ENCODE results near the gene ADRM1.

ADRM1 gene

DNA sequence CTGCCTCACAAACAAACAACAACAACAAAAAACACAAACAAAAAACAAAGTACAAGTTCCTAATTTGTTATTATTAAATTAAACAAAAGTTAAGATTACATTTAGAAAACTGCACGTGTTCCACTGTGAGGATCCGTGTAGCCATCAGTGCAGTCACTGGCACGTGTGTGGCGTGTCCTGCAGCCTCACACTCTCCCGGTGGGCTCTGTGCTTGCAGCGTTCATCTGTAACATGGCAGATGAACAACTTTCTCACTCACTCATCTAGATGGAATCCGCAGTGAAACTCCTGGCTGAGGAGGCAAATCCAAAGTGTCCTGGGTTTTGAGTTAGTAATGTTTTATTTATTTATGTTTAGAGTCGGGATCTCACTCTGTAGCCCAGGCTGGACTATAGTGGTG lies 12.9 kb upstream of the ADRM1 start:
- no peak overlapping the region for H3K4me3 ChIP-seq (ENCODE audit: low read length)
- no peak overlapping the region for H3K9ac ChIP-seq (ENCODE audit: low read length)
- no peaks in the 10 kb centered on the region for H3K27me3 ChIP-seq (replicated peaks; ENCODE audit: control insufficient read depth, insufficient read depth, low read length)
- peaks cover 66% of the 10 kb centered on the region for H3K36me3 ChIP-seq (ENCODE audit: control insufficient read depth, insufficient read depth, low read length, severe bottlenecking)
- no peaks in the 10 kb centered on the region for H3K4me1 ChIP-seq (ENCODE audit: control insufficient read depth, insufficient read depth, low read length)
- no peaks in the 10 kb centered on the region for H3K9me3 ChIP-seq (ENCODE audit: control insufficient read depth, low read length)
- DNase-seq (ENCODE audit: low read depth), result no peak

DNA sequence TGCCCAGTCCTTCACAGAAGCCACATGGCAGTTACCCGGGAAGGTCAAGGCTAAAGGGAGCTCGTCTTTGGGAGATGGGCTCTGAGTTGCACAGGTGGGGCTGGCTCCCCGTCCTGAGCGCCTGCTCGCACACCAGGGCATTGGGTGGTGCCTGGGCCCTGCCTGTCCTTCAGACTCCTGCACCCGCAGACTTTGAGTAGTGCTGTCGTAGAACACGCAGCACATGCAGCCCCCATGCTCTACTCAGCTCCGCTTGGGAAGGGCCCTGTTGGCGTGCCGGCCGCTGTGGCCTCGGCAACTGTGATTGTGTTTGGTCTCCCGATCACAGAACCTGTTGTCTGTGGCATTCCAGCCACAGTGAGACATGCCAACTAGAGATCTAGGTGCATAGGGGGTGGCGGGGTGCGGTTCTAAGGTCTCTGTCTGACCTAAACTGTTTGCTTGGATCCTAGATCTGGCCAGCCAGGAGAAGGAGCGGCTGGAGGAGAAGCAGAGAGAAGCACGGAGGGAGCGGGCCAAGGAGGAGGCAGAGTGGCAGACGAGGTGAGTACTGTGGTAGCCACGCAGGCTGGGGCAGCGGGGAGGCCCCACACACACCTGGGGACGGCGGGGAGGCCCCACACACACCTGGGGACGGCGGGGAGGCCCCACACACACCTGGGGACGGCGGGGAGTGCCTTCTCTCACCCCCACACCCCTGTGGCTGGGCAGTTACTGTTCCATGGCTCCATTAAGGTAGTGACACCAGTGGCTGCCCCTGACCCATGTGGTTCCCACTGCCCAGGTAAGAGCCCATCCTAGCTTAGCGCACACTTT lies 11.3 kb upstream of the ADRM1 start:
- no peak for DNase-seq (ENCODE audit: low read depth)
- no peaks in the 10 kb centered on the region for H3K27me3 ChIP-seq (replicated peaks; ENCODE audit: control insufficient read depth, insufficient read depth, low read length)
- H3K4me3 ChIP-seq (ENCODE audit: low read length), result no peak overlapping the region
- H3K9me3 ChIP-seq (ENCODE audit: control insufficient read depth, low read length), result no peaks in the 10 kb centered on the region
- no peaks in the 10 kb centered on the region for H3K4me1 ChIP-seq (ENCODE audit: control insufficient read depth, insufficient read depth, low read length)
- H3K9ac ChIP-seq (ENCODE audit: low read length), result no peak overlapping the region
- peaks cover 66% of the 10 kb centered on the region for H3K36me3 ChIP-seq (ENCODE audit: control insufficient read depth, insufficient read depth, low read length, severe bottlenecking)

DNA sequence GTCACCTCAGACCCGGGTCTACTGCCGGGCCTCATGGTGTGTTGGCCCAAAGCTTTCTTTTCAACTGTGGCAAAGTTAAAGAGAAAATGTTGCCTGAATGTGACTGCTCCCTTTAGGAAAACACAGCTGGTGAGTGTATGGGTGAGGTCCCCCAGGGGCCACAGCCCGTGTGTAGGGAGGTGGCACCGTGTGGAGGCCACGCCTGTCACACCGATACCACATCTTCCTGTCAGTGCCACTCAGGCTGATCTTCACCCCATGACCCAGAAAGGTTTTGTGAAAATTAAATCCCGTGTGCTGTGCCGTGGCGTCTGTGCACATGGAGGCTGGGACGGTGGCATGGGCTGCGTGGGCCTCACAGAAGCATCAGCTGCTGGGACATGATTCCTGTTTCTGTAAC lies 10.7 kb upstream of the ADRM1 start:
- Histone ChIP-seq H3K27me3 (replicated peaks; ENCODE audit: control insufficient read depth, insufficient read depth, low read length) (no peaks in the 10 kb centered on the region), H3K36me3 (ENCODE audit: control insufficient read depth, insufficient read depth, low read length, severe bottlenecking) (peaks cover 63% of the 10 kb centered on the region), H3K4me1 (ENCODE audit: control insufficient read depth, insufficient read depth, low read length) (no peaks in the 10 kb centered on the region), H3K9me3 (ENCODE audit: control insufficient read depth, low read length) (no peaks in the 10 kb centered on the region), H3K4me3 (ENCODE audit: low read length) (no peak overlapping the region), H3K9ac (ENCODE audit: low read length) (no peak overlapping the region)
- no peak for DNase-seq (ENCODE audit: low read depth)

DNA sequence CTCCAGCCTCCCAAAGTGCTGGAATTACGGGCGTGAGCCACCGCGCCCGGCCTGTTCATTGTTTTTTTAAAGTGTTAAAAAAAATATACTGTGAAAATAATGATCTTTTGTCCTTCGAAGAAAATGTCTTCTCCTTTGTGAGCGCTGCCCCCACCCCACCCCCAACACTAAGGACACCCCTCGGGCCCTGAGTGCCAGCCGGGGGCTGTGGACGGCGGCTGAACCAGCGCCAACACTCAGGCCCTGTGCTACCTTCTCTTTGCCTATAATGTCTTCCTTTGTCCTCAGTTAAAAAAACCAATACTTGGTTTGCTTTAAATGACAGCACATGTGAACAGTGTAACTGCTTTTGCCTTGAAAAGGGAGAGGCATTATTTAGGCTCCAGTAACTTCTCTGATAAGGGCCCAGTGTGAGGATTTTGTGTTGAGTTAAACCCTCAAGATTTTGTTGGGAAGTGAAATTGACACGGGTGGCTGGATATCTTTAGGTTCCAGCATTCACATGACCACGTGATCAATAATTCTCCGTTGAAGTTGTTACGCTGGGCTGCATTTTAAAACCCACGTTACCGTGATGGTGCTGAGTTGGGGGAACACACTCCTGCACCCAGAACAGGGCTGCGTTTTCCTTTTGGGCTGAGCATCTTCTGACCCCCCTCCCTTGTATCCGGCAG lies 9.5 kb upstream of the ADRM1 start:
- H3K4me1 ChIP-seq (ENCODE audit: control insufficient read depth, insufficient read depth, low read length), result no peaks in the 10 kb centered on the region

DNA sequence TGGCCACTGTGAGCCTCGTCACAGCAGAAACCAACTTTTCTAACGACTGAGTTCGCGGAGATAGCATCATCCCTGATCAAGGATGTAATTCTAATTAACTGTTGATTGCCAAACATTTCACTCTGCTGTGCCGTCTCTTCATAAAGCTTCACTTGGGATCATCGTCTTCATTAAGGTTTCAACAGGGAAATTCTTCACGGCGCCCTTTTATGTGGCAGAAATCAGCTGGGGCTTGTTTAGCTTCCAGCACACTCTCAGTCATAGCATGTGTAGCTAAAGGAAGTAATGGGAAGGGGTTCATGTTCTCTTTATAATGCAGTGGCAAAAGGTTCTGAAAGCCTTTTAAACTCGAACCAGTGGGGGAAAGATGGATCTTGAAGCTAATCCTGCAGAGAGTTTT lies 8.9 kb upstream of the ADRM1 start:
- Histone ChIP-seq H3K4me1 (ENCODE audit: control insufficient read depth, insufficient read depth, low read length) (no peaks in the 10 kb centered on the region), H3K4me3 (ENCODE audit: low read length) (no peak overlapping the region), H3K36me3 (ENCODE audit: control insufficient read depth, insufficient read depth, low read length, severe bottlenecking) (peaks cover 58% of the 10 kb centered on the region), H3K9ac (ENCODE audit: low read length) (no peak overlapping the region), H3K9me3 (ENCODE audit: control insufficient read depth, low read length) (no peaks in the 10 kb centered on the region), H3K27me3 (replicated peaks; ENCODE audit: control insufficient read depth, insufficient read depth, low read length) (no peaks in the 10 kb centered on the region)
- DNase-seq (ENCODE audit: low read depth), result no peak

More for the DNA sequence above, 9.5 kb upstream of the ADRM1 start:
- Histone ChIP-seq H3K27me3 (replicated peaks; ENCODE audit: control insufficient read depth, insufficient read depth, low read length) (no peaks in the 10 kb centered on the region), H3K9ac (ENCODE audit: low read length) (no peak overlapping the region), H3K4me3 (ENCODE audit: low read length) (no peak overlapping the region), H3K36me3 (ENCODE audit: control insufficient read depth, insufficient read depth, low read length, severe bottlenecking) (peaks cover 59% of the 10 kb centered on the region), H3K9me3 (ENCODE audit: control insufficient read depth, low read length) (no peaks in the 10 kb centered on the region)
- DNase-seq (ENCODE audit: low read depth), result no peak

DNA sequence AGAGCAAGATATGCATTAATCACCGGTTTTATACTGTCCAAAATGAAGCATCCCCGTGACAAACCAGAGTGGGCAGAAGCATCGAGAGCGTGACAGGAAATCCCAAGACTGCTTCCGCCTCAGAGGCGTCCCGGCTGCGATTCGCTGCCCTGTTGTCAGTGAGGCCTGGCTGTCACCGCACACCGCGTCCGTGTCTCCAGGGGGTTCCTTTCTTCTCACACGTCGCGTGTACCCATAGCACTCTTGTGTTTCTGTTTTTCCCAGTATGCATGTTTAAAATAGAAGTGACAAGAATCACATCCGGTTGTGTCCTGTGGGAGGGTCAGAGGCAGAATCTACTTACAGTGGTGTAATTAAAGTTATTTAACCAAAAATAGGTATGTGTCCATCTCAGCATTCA lies 8.3 kb upstream of the ADRM1 start:
- H3K27me3 ChIP-seq (replicated peaks; ENCODE audit: control insufficient read depth, insufficient read depth, low read length), result no peaks in the 10 kb centered on the region
- H3K9ac ChIP-seq (ENCODE audit: low read length), result no peak overlapping the region
- no peaks in the 10 kb centered on the region for H3K9me3 ChIP-seq (ENCODE audit: control insufficient read depth, low read length)
- no peak overlapping the region for H3K4me3 ChIP-seq (ENCODE audit: low read length)
- H3K36me3 ChIP-seq (ENCODE audit: control insufficient read depth, insufficient read depth, low read length, severe bottlenecking), result peaks cover 52% of the 10 kb centered on the region
- DNase-seq (ENCODE audit: low read depth), result no peak
- no peaks in the 10 kb centered on the region for H3K4me1 ChIP-seq (ENCODE audit: control insufficient read depth, insufficient read depth, low read length)

DNA sequence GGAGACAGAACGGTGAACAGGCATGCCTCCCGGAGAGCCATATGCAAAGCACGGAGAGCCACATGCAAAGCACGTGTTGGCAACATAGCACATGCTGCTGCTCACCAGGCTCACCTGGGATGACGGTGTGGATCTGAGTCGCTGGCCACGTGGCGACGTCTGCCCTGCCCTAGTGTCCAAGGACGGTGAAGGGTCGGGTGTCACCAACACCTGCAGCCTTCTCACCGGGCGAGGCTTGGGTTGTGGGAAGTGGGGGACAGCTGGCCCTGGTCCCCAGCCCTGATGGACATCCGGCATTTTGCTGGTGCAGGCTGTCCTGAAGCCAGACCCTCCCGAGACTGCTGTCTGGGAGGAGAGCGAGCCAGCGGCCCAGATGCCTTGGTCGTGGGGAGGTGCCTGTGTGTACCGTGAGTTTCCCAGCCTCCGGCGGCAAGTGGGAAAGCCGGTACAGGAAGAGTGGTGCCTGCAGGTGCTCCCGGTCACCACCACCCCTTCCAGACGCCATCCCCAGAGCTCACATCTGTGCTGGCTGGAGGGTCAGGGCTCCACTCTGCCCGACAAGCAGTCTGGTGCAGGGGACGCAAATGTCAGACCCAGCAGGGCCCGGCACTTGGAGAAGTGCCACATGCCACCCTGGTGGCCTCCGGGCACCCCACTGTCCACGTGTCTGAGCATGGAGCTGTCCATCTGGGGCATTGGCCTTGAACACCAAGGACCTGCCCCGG lies 5.9 kb upstream of the ADRM1 start:
- no peak overlapping the region for H3K4me3 ChIP-seq (ENCODE audit: low read length)
- no peaks in the 10 kb centered on the region for H3K9me3 ChIP-seq (ENCODE audit: control insufficient read depth, low read length)

DNA sequence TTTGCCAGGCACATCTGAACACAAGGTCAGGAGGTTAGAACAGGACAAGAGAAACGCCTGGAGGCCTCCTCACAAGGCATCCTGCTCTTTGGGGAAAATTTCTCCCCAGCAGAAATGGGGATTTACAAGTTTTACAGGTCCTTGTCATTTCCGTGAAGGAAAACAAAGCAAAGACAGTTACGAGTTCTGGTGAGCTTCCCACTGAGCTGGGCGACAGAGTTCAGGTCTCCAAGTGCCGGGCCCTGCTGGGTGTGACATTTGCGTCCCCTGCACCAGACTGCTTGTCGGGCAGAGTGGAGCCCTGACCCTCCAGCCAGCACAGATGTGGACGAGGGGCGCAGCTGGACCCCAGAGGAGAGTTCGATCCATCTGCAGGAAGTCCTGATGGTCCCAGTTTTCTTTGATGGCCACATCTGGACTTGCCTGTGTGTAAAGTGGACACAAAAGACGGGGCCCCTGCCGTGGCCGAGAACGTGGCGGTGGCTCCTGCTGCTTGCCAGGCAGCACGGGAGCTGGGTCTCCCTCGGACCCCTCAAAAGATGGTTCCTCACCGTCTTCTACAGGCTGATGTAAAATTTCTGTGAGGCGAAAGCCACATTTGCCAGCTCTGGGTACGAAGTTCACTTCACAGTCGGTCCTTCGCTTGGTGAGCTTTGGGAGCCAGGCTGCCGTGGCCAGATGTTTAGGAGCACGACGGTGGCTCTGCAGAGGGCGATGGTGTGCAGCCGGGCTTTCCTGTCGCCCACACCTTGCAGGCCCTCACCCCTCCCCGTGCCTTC lies 5.2 kb upstream of the ADRM1 start:
- H3K4me3 ChIP-seq (ENCODE audit: low read length), result no peak overlapping the region
- no peak for DNase-seq (ENCODE audit: low read depth)
- H3K9me3 ChIP-seq (ENCODE audit: control insufficient read depth, low read length), result no peaks in the 10 kb centered on the region
- no peaks in the 10 kb centered on the region for H3K4me1 ChIP-seq (ENCODE audit: control insufficient read depth, insufficient read depth, low read length)
- no peak overlapping the region for H3K9ac ChIP-seq (ENCODE audit: low read length)
- H3K27me3 ChIP-seq (replicated peaks; ENCODE audit: control insufficient read depth, insufficient read depth, low read length), result no peaks in the 10 kb centered on the region
- H3K36me3 ChIP-seq (ENCODE audit: control insufficient read depth, insufficient read depth, low read length, severe bottlenecking), result peaks cover 30% of the 10 kb centered on the region

More for the DNA sequence above, 5.9 kb upstream of the ADRM1 start:
- DNase-seq (ENCODE audit: low read depth), result no peak
- peaks cover 37% of the 10 kb centered on the region for H3K36me3 ChIP-seq (ENCODE audit: control insufficient read depth, insufficient read depth, low read length, severe bottlenecking)
- no peaks in the 10 kb centered on the region for H3K4me1 ChIP-seq (ENCODE audit: control insufficient read depth, insufficient read depth, low read length)
- H3K9ac ChIP-seq (ENCODE audit: low read length), result no peak overlapping the region
- no peaks in the 10 kb centered on the region for H3K27me3 ChIP-seq (replicated peaks; ENCODE audit: control insufficient read depth, insufficient read depth, low read length)

DNA sequence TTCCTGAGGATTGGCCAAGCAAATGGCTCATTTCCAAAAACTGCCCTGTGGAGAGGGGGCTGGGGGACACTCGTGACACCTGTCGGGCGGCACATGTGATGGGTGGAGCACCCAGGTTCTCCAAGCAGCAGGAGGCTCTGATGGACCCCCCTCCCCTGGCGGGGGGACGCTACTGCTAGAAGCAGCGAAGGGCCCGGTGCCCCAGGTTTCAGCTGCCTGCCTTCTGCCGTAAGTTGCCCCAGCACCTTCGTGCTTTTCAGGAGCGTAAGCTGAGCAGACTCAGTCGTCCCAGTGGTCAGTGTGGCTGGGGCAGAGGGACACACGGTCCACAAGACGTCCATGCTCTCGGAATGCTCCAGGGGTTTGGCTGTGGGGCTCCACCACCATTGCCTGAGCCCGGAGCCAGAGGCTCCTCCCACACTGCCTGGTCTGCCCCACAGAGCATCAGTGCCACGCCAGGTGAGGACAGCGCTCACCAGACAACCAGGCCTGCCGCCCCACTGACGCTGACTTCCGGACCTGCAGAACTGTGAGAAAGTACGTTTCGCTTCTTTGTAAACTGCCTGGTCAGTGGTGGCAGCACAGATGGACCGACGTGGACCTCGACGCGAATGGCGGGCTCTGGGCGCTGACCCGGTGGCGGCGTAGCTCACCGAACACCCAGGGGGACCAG lies 4.1 kb upstream of the ADRM1 start:
- DNase-seq (ENCODE audit: low read depth), result no peak
- no peak overlapping the region for H3K9ac ChIP-seq (ENCODE audit: low read length)
- H3K9me3 ChIP-seq (ENCODE audit: control insufficient read depth, low read length), result no peaks in the 10 kb centered on the region
- peaks cover 24% of the 10 kb centered on the region for H3K36me3 ChIP-seq (ENCODE audit: control insufficient read depth, insufficient read depth, low read length, severe bottlenecking)
- no peaks in the 10 kb centered on the region for H3K4me1 ChIP-seq (ENCODE audit: control insufficient read depth, insufficient read depth, low read length)
- H3K4me3 ChIP-seq (ENCODE audit: low read length), result no peak overlapping the region
- H3K27me3 ChIP-seq (replicated peaks; ENCODE audit: control insufficient read depth, insufficient read depth, low read length), result no peaks in the 10 kb centered on the region

DNA sequence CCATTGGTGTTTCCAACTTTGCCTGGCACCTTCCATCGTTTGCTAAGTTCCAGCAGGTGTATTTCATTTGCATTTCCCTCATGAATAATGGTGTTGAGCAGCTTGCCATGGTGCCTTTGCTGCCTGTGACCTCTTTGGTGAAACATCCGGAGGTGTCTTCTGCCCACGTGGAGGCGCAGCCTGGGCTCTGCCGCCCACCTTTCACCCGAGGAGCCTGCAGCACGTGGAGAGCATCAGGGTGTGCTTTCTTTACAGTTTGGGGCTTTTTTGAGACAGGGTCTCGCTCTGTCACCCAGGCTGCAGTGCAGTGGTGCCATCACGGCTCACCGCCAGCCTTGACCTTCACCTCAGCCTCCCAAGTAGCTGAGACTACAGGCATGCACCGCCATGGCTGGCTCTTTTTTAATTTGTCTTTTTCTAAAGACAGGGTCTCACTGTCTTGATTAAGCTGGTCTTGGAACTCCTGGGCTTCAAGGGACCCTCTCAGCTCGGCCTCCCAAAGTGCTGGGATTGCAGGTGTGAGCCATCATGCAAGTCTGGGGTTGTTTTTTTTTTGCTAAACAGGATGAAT lies 3.0 kb upstream of the ADRM1 start:
- Histone ChIP-seq H3K4me3 (ENCODE audit: low read length) (no peak overlapping the region), H3K9ac (ENCODE audit: low read length) (no peak overlapping the region)
- no peak for DNase-seq (ENCODE audit: low read depth)

More for the DNA sequence above, 3.0 kb upstream of the ADRM1 start:
- H3K9me3 ChIP-seq (ENCODE audit: control insufficient read depth, low read length), result no peaks in the 10 kb centered on the region
- peaks cover 8% of the 10 kb centered on the region for H3K4me1 ChIP-seq (ENCODE audit: control insufficient read depth, insufficient read depth, low read length)
- H3K27me3 ChIP-seq (replicated peaks; ENCODE audit: control insufficient read depth, insufficient read depth, low read length), result no peaks in the 10 kb centered on the region
- H3K36me3 ChIP-seq (ENCODE audit: control insufficient read depth, insufficient read depth, low read length, severe bottlenecking), result peaks cover 15% of the 10 kb centered on the region

Data from adipocyte (in vitro differentiated cells).